ENCODE measurements around the gene PIK3IP1.

Gene PIK3IP1

GRCh38 chr22:31287818-31288495, 4.3 kb downstream of the PIK3IP1 start:
- no peak overlapping the region for H2BK5ac ChIP-seq (ENCODE audit: low read length)
- no peak overlapping the region for H3K4me2 ChIP-seq (ENCODE audit: insufficient read depth, low read length, poor library complexity, severe bottlenecking)
- H3K9ac ChIP-seq (ENCODE audit: low read depth, low read length, poor library complexity), result no peak overlapping the region
- WGBS, 2 donors (ENCODE audit: extremely low coverage in 2 of 2, insufficient read length in 2 of 2, insufficient replicate concordance in 1 of 2), result no CpG with 5 or more reads among the region's 6 CpGs
- DNase-seq (ENCODE audit: low spot score), result no peak
- no peak overlapping the region for H3K23ac ChIP-seq (ENCODE audit: low read depth, low read length, poor library complexity)
- H3K9me3 ChIP-seq (replicated peaks in 1 of 2; ENCODE audit: control insufficient read depth in 2 of 2, insufficient read depth in 1 of 2, low read depth in 1 of 2, low read length in 2 of 2), result no peaks in the 10 kb centered on the region
- H2BK120ac ChIP-seq (ENCODE audit: low read depth, low read length), result no peak overlapping the region
- H3K4me1 ChIP-seq (ENCODE audit: control insufficient read depth in 2 of 2, insufficient read depth in 1 of 2, low read depth in 1 of 2, low read length in 2 of 2), result peaks cover 7 to 14% of the 10 kb centered on the region in 2 donors
- H3K18ac ChIP-seq (ENCODE audit: low read length), result no peak overlapping the region
- H3K27me3 ChIP-seq (ENCODE audit: control insufficient read depth in 3 of 3, insufficient read depth in 3 of 3, low read depth in 1 of 3, low read length in 3 of 3), result peaks cover 0 to 21% (median 0%) of the 10 kb centered on the region in 3 experiments
- no peak overlapping the region for H2AK5ac ChIP-seq (ENCODE audit: low read depth, low read length)
- peaks cover 0 to 3% of the 10 kb centered on the region in 2 donors for H3K36me3 ChIP-seq (replicated peaks in 1 of 2; ENCODE audit: control insufficient read depth in 2 of 2, insufficient read depth in 2 of 2, low read length in 2 of 2)
- H2BK12ac ChIP-seq (ENCODE audit: low read length), result no peak overlapping the region
- no peak overlapping the region for H3K27ac ChIP-seq (replicated peaks; ENCODE audit: low read length)
- H3K4me3 ChIP-seq (ENCODE audit: low read length in 2 of 2), result no peak overlapping the region
- H3K4ac ChIP-seq (ENCODE audit: low read length), result no peak overlapping the region
- no peak overlapping the region for H4K91ac ChIP-seq (ENCODE audit: low read depth, low read length, poor library complexity)
- H4K8ac ChIP-seq (ENCODE audit: low read depth, low read length), result no peak overlapping the region
- no peak overlapping the region for H2AFZ ChIP-seq (ENCODE audit: low read length)
- H3K79me1 ChIP-seq (ENCODE audit: low read depth, low read length), result no peaks in the 10 kb centered on the region
- no peak overlapping the region for H3K14ac ChIP-seq (ENCODE audit: low read length)
- H2BK15ac ChIP-seq (ENCODE audit: low read length), result no peak overlapping the region

- Histone ChIP-seq H3K79me1 (ENCODE audit: low read depth, low read length) (no peaks in the 10 kb centered on the region), H3K4ac (ENCODE audit: low read length) (no peak overlapping the region), H3K36me3 (replicated peaks in 1 of 2; ENCODE audit: control insufficient read depth in 2 of 2, insufficient read depth in 2 of 2, low read length in 2 of 2) (peaks cover 1 to 15% of the 10 kb centered on the region in 2 donors), H2BK120ac (ENCODE audit: low read depth, low read length) (no peak overlapping the region), H3K27ac (replicated peaks; ENCODE audit: low read length) (no peak overlapping the region), H2BK12ac (ENCODE audit: low read length) (no peak overlapping the region), H3K18ac (ENCODE audit: low read length) (no peak overlapping the region), H2BK5ac (ENCODE audit: low read length) (no peak overlapping the region), H3K14ac (ENCODE audit: low read length) (no peak overlapping the region), H3K23ac (ENCODE audit: low read depth, low read length, poor library complexity) (no peak overlapping the region), H2AFZ (ENCODE audit: low read length) (no peak overlapping the region), H3K9me3 (replicated peaks in 1 of 2; ENCODE audit: control insufficient read depth in 2 of 2, insufficient read depth in 1 of 2, low read depth in 1 of 2, low read length in 2 of 2) (no peaks in the 10 kb centered on the region), H2BK15ac (ENCODE audit: low read length) (no peak overlapping the region), H2AK5ac (ENCODE audit: low read depth, low read length) (no peak overlapping the region), H3K27me3 (ENCODE audit: control insufficient read depth in 3 of 3, insufficient read depth in 3 of 3, low read depth in 1 of 3, low read length in 3 of 3) (peaks cover 0 to 17% (median 0%) of the 10 kb centered on the region in 3 experiments), H4K8ac (ENCODE audit: low read depth, low read length) (no peak overlapping the region), H3K4me3 (ENCODE audit: low read length in 2 of 2) (no peak overlapping the region), H3K4me2 (ENCODE audit: insufficient read depth, low read length, poor library complexity, severe bottlenecking) (no peak overlapping the region), H3K9ac (ENCODE audit: low read depth, low read length, poor library complexity) (no peak overlapping the region), H3K4me1 (ENCODE audit: control insufficient read depth in 2 of 2, insufficient read depth in 1 of 2, low read depth in 1 of 2, low read length in 2 of 2) (peaks cover 7 to 11% of the 10 kb centered on the region in 2 donors), H4K91ac (ENCODE audit: low read depth, low read length, poor library complexity) (no peak overlapping the region)
- WGBS, 2 donors (ENCODE audit: extremely low coverage in 2 of 2, insufficient read length in 2 of 2, insufficient replicate concordance in 1 of 2), result no CpG with 5 or more reads among the region's 8 CpGs
- DNase-seq (ENCODE audit: low spot score), result no peak
These were observed 5.7 kb downstream of the PIK3IP1 start for GRCh38 chr22:31286360-31287255.

GRCh38 chr22:31284281-31285155, 7.8 kb downstream of the PIK3IP1 start:
- H3K4me3 ChIP-seq (ENCODE audit: low read length in 2 of 2), result no peak overlapping the region
- no peak overlapping the region for H3K27ac ChIP-seq (replicated peaks; ENCODE audit: low read length)
- H4K91ac ChIP-seq (ENCODE audit: low read depth, low read length, poor library complexity), result no peak overlapping the region
- peak overlapping the region; percentile 40 for H3K18ac ChIP-seq (ENCODE audit: low read length)
- no CpG with 5 or more reads among the region's 3 CpGs for WGBS, 2 donors (ENCODE audit: extremely low coverage in 2 of 2, insufficient read length in 2 of 2, insufficient replicate concordance in 1 of 2)
- peaks cover 0 to 3% (median 0%) of the 10 kb centered on the region in 3 experiments for H3K27me3 ChIP-seq (ENCODE audit: control insufficient read depth in 3 of 3, insufficient read depth in 3 of 3, low read depth in 1 of 3, low read length in 3 of 3)
- no peak overlapping the region for H3K4ac ChIP-seq (ENCODE audit: low read length)
- H2BK15ac ChIP-seq (ENCODE audit: low read length), result no peak overlapping the region
- peaks cover 6 to 9% of the 10 kb centered on the region in 2 donors for H3K4me1 ChIP-seq (ENCODE audit: control insufficient read depth in 2 of 2, insufficient read depth in 1 of 2, low read depth in 1 of 2, low read length in 2 of 2)
- peak overlapping the region; percentile 30 for H2AFZ ChIP-seq (ENCODE audit: low read length)
- no peak overlapping the region for H2AK5ac ChIP-seq (ENCODE audit: low read depth, low read length)
- no peak overlapping the region for H3K14ac ChIP-seq (ENCODE audit: low read length)
- no peak overlapping the region for H2BK120ac ChIP-seq (ENCODE audit: low read depth, low read length)
- H3K23ac ChIP-seq (ENCODE audit: low read depth, low read length, poor library complexity), result no peak overlapping the region
- no peak overlapping the region for H2BK5ac ChIP-seq (ENCODE audit: low read length)
- peak overlapping the region; percentile 52 for H4K8ac ChIP-seq (ENCODE audit: low read depth, low read length)
- no peaks in the 10 kb centered on the region for H3K79me1 ChIP-seq (ENCODE audit: low read depth, low read length)
- peaks cover 5 to 31% of the 10 kb centered on the region in 2 donors for H3K36me3 ChIP-seq (replicated peaks in 1 of 2; ENCODE audit: control insufficient read depth in 2 of 2, insufficient read depth in 2 of 2, low read length in 2 of 2)
- no peak overlapping the region for H2BK12ac ChIP-seq (ENCODE audit: low read length)
- no peaks in the 10 kb centered on the region for H3K9me3 ChIP-seq (replicated peaks in 1 of 2; ENCODE audit: control insufficient read depth in 2 of 2, insufficient read depth in 1 of 2, low read depth in 1 of 2, low read length in 2 of 2)
- H3K9ac ChIP-seq (ENCODE audit: low read depth, low read length, poor library complexity), result no peak overlapping the region
- H3K4me2 ChIP-seq (ENCODE audit: insufficient read depth, low read length, poor library complexity, severe bottlenecking), result no peak overlapping the region
- no peak for DNase-seq (ENCODE audit: low spot score)

Data from neuronal stem cell (in vitro differentiated cells).